Central memory CD4-positive, alpha-beta T cell (primary cell): ENCODE results near the gene LCN12.

Experiments used
- DNase-seq: peaks from one replicate; pipeline ENCODE4 v3.0.0; 2022

The LCN12 gene

GRCh38 chr9:136958898-136959850 is 7.1 kb downstream of the LCN12 start:
- no peak for DNase-seq

GRCh38 chr9:136960212-136960937 is 8.3 kb downstream of the LCN12 start:
- DNase-seq = peak; percentile 46

- no peak for DNase-seq
These were observed 8.8 kb downstream of the LCN12 start for GRCh38 chr9:136960938-136961275.

GRCh38 chr9:136961279-136962065 is 9.4 kb downstream of the LCN12 start:
- DNase-seq = no peak

- no peak for DNase-seq
These were observed 10.1 kb downstream of the LCN12 start for GRCh38 chr9:136962163-136962562.

- no peak for DNase-seq
These were observed 10.7 kb downstream of the LCN12 start for GRCh38 chr9:136962701-136963248.

GRCh38 chr9:136963341-136963740 is 11.3 kb downstream of the LCN12 start:
- no peak for DNase-seq

GRCh38 chr9:136963751-136964150 is 11.7 kb downstream of the LCN12 start:
- DNase-seq = no peak

- no peak for DNase-seq
These were observed 12.2 kb downstream of the LCN12 start for GRCh38 chr9:136964171-136964689.

- no peak for DNase-seq
These were observed 12.9 kb downstream of the LCN12 start for GRCh38 chr9:136964833-136965422.

GRCh38 chr9:136965771-136966484 is 13.9 kb downstream of the LCN12 start:
- peak; percentile 33 for DNase-seq

GRCh38 chr9:136968333-136969127 is 16.5 kb downstream of the LCN12 start:
- DNase-seq = no peak

- no peak for DNase-seq
These were observed 17.1 kb downstream of the LCN12 start for GRCh38 chr9:136969150-136969549.

- no peak for DNase-seq
These were observed 17.7 kb downstream of the LCN12 start for GRCh38 chr9:136969774-136970173.

GRCh38 chr9:136970361-136970760 is 18.3 kb downstream of the LCN12 start:
- DNase-seq = no peak

- no peak for DNase-seq
These were observed 19.7 kb downstream of the LCN12 start for GRCh38 chr9:136971746-136972145.

- no peak for DNase-seq
These were observed 20.3 kb downstream of the LCN12 start for GRCh38 chr9:136972335-136972734.

GRCh38 chr9:136972743-136973142 is 20.7 kb downstream of the LCN12 start:
- no peak for DNase-seq

- DNase-seq = no peak
These were observed 21.8 kb downstream of the LCN12 start for GRCh38 chr9:136973618-136974617.
